DND-41 (cell line): ENCODE measurements around the gene TUBAL3.

Experiments used
- ATAC-seq: fragments of 200-7000 bp; cut with Tn5 transposase; 3 replicates; pipeline ENCODE4 v1.9.1; 2021; ENCODE audit warnings: low read depth; ENCODE audit not compliant: insufficient read depth
- DNase-seq: peaks from one replicate; pipeline ENCODE4 v3.0.0-alpha.2; 2020
- H2AFZ ChIP-seq: 2 replicates; pipeline ENCODE4 v1.6.0; 2012; ENCODE audit warnings: low read depth, low read length
- H3K27ac ChIP-seq: 2 replicates; pipeline ENCODE4 v1.5.1; 2012; ENCODE audit warnings: low read length, inconsistent platforms
- H3K27me3 ChIP-seq: fragments of 200-600 bp; sonication (generic); 2 replicates; pipeline ENCODE4 v1.6.0; 2012; ENCODE audit warnings: low read length, mild to moderate bottlenecking, inconsistent platforms; ENCODE audit not compliant: insufficient read depth, poor library complexity
- H3K36me3 ChIP-seq: 2 replicates; pipeline ENCODE4 v1.5.1; 2012; ENCODE audit warnings: low read length, inconsistent platforms; ENCODE audit not compliant: insufficient read depth
- H3K4me1 ChIP-seq: 2 replicates; pipeline ENCODE4 v1.5.1; 2012; ENCODE audit warnings: mild to moderate bottlenecking, low read length; ENCODE audit not compliant: insufficient read depth
- H3K4me2 ChIP-seq: 2 replicates; pipeline ENCODE4 v1.6.0; 2012; ENCODE audit warnings: mild to moderate bottlenecking, moderate library complexity, low read length, inconsistent platforms; ENCODE audit not compliant: insufficient read depth
- H3K4me3 ChIP-seq, 2 experiments: fragments of 200-600 bp in 1 of 2; shearing (Covaris generic) in 1 of 2; 2 replicates each; pipeline ENCODE4 v1.5.1; 2012 to 2016; ENCODE audit warnings: inconsistent platforms in 2 of 2, low read length in 2 of 2, mild to moderate bottlenecking in 2 of 2, low read depth in 1 of 2, moderate library complexity in 1 of 2
- H3K79me2 ChIP-seq: 2 replicates; pipeline ENCODE4 v1.6.0; 2012; ENCODE audit warnings: low read length, inconsistent platforms; ENCODE audit not compliant: insufficient read depth
- H3K9ac ChIP-seq: 2 replicates; pipeline ENCODE4 v1.6.0; 2012; ENCODE audit warnings: low read depth, mild to moderate bottlenecking, inconsistent platforms, low read length, moderate library complexity
- H3K9me3 ChIP-seq: 2 replicates; pipeline ENCODE4 v1.5.1; 2012; ENCODE audit warnings: low read length, moderate library complexity, mild to moderate bottlenecking, inconsistent platforms; ENCODE audit not compliant: insufficient read depth, severe bottlenecking
- H4K20me1 ChIP-seq: 2 replicates; pipeline ENCODE4 v1.6.0; 2012; ENCODE audit warnings: low read length; ENCODE audit not compliant: insufficient read depth
- CTCF ChIP-seq: IDR thresholded peaks from 2 replicates; pipeline ENCODE4 v1.5.1; 2012; ENCODE audit warnings: borderline replicate concordance, low read length, moderate library complexity, mild to moderate bottlenecking; ENCODE audit not compliant: poor library complexity, severe bottlenecking; ENCODE audit errors: extremely low read depth
- EZH2 ChIP-seq: IDR thresholded peaks from 3 replicates; pipeline ENCODE4 v1.6.1; 2012; ENCODE audit warnings: borderline replicate concordance, low read depth, mild to moderate bottlenecking, moderate library complexity, low read length, inconsistent platforms; ENCODE audit not compliant: severe bottlenecking

TUBAL3 gene

GRCh38 chr10:5364890-5365338, 39.7 kb downstream of the TUBAL3 start, which contains the start of gene UCN3:
TSS of gene UCN3 (plus strand) at chr10:5364966. CDS start at chr10:5373721, 8,755 bp downstream.
- H3K9me3 ChIP-seq: peaks cover under 1% of the 10 kb centered on the region
- TF ChIP-seq EZH2 (no peak), CTCF (no peak)
- H4K20me1 ChIP-seq: no peaks in the 10 kb centered on the region
- no peak within 1 kb of the TSS for H3K4me2 ChIP-seq
- no peaks in the 10 kb centered on the region for H3K4me1 ChIP-seq
- no peak for DNase-seq
- peaks cover 5% of the 10 kb centered on the region for H3K27me3 ChIP-seq
- no peak for ATAC-seq
- H2AFZ ChIP-seq: no peak within 1 kb of the TSS
- H3K4me3 ChIP-seq: no peak within 1 kb of the TSS
- no peaks in the 10 kb centered on the region for H3K36me3 ChIP-seq
- H3K9ac ChIP-seq: no peak within 1 kb of the TSS
- no peaks in the 10 kb centered on the region for H3K79me2 ChIP-seq
- H3K27ac ChIP-seq: no peak within 1 kb of the TSS

- Histone ChIP-seq H3K4me2 (no peak overlapping the region), H3K27ac (no peak overlapping the region), H4K20me1 (no peaks in the 10 kb centered on the region), H2AFZ (no peak overlapping the region), H3K4me3 (no peak overlapping the region), H3K27me3 (peaks cover 5% of the 10 kb centered on the region), H3K4me1 (no peaks in the 10 kb centered on the region), H3K36me3 (no peaks in the 10 kb centered on the region), H3K9ac (no peak overlapping the region), H3K9me3 (no peaks in the 10 kb centered on the region), H3K79me2 (no peaks in the 10 kb centered on the region)
- no peak for TF ChIP-seq CTCF
- TF ChIP-seq EZH2: no peak
- ATAC-seq (no peak), DNase-seq (no peak)
These were observed 40.3 kb downstream of the TUBAL3 start for GRCh38 chr10:5364374-5364773.

- Histone ChIP-seq H3K9ac (no peak overlapping the region), H3K9me3 (no peaks in the 10 kb centered on the region), H3K4me2 (no peak overlapping the region), H2AFZ (no peak overlapping the region), H3K27me3 (peaks cover 5% of the 10 kb centered on the region), H3K79me2 (no peaks in the 10 kb centered on the region), H4K20me1 (no peaks in the 10 kb centered on the region), H3K36me3 (no peaks in the 10 kb centered on the region), H3K4me3 (no peak overlapping the region), H3K4me1 (no peaks in the 10 kb centered on the region), H3K27ac (no peak overlapping the region)
- DNase-seq: no peak
- no peak for ATAC-seq
- TF ChIP-seq CTCF: no peak
- no peak for TF ChIP-seq EZH2
These were observed 41.8 kb downstream of the TUBAL3 start for GRCh38 chr10:5362873-5363272.

- Histone ChIP-seq H3K9ac (no peak overlapping the region), H3K79me2 (no peaks in the 10 kb centered on the region), H2AFZ (no peak overlapping the region), H3K4me3 (no peak overlapping the region), H3K4me2 (no peak overlapping the region), H4K20me1 (no peaks in the 10 kb centered on the region), H3K4me1 (no peaks in the 10 kb centered on the region), H3K36me3 (no peaks in the 10 kb centered on the region), H3K27ac (no peak overlapping the region), H3K27me3 (peaks cover 5% of the 10 kb centered on the region), H3K9me3 (no peaks in the 10 kb centered on the region)
- no peak for ATAC-seq
- TF ChIP-seq CTCF (no peak), EZH2 (no peak)
- no peak for DNase-seq
These were observed 42.7 kb downstream of the TUBAL3 start for GRCh38 chr10:5361966-5362365.
